Hepatocyte (in vitro differentiated cells): Measurements from ENCODE around the gene DEFB113.

Experiments
- CTCF ChIP-seq: fragments of 200-600 bp; sonication (generic); IDR thresholded peaks from 2 replicates; pipeline ENCODE4 v1.5.1; 2016; ENCODE audit warnings: antibody characterized with exemption, mild to moderate bottlenecking; ENCODE audit not compliant: poor library complexity
- EZH2 ChIP-seq: fragments of 200-600 bp; sonication (generic); IDR thresholded peaks from 2 replicates; pipeline ENCODE4 v1.6.1; 2016; ENCODE audit warnings: antibody characterized with exemption, mild to moderate bottlenecking, borderline replicate concordance

- TF ChIP-seq EZH2 (no peak), CTCF (no peak)
Measured at GRCh38 chr6:49979584-49979983, 10.2 kb upstream of the DEFB113 start.
